ENCODE measurements around the gene SLC24A4. TPM values are rescaled to one million over a fixed set of nuclear protein-coding genes. Genes with fewer than 3 reads are reported as not detected.

Gene SLC24A4
- total and polyA plus RNA-seq, 2 donors (not counting 3 experiments of a cell fraction or from before 2014, with no cell fraction given), result 0.07 to 0.08 TPM

GRCh38 chr14:92280554-92281262 is 42.3 kb upstream of the SLC24A4 start:
- ChIA-PET CTCF (no interaction called here), POLR2A (no interaction called here)
- no peaks in the 10 kb centered on the region for H3K9me1 ChIP-seq (replicated peaks; ENCODE audit: control insufficient read depth, extremely low read depth, insufficient read depth, low read length)
- H3K27me3 ChIP-seq (ENCODE audit: control insufficient read depth in 2 of 2, insufficient read depth in 2 of 2, low read length in 2 of 2), result no peaks in the 10 kb centered on the region
- DNase-seq (ENCODE audit: low read depth, low spot score), result no peak
- no peak overlapping the region for H3K4me3 ChIP-seq (replicated peaks in 1 of 3; ENCODE audit: insufficient read depth in 1 of 3, low read depth in 1 of 3, low read length in 3 of 3)
- no peak overlapping the region for H3K27ac ChIP-seq (ENCODE audit: insufficient read depth, low read depth, low read length)
- H3K4me2 ChIP-seq (ENCODE audit: insufficient read depth, low read length), result no peak overlapping the region
- H3K9ac ChIP-seq (replicated peaks; ENCODE audit: extremely low read depth, insufficient read depth, low read length), result no peak overlapping the region
- H3K9me3 ChIP-seq (replicated peaks; ENCODE audit: control insufficient read depth, insufficient read depth, low read length), result no peaks in the 10 kb centered on the region
- H3K4me1 ChIP-seq (ENCODE audit: control insufficient read depth, extremely low read depth, insufficient read depth, low read length), result no peaks in the 10 kb centered on the region
- no peak overlapping the region for H2AFZ ChIP-seq (ENCODE audit: low read depth, low read length)
- TF ChIP-seq POLR2A (IDR thresholded peaks at IDR 0.05; ENCODE audit: low read depth, low read length) (no peak), MYC (IDR thresholded peaks at IDR 0.05; ENCODE audit: low read depth, low read length) (no peak), FOS (IDR thresholded peaks at IDR 0.05; ENCODE audit: borderline replicate concordance, insufficient read depth, low read length) (no peak), JUN (IDR thresholded peaks at IDR 0.05; ENCODE audit: borderline replicate concordance, insufficient read depth, insufficient read length, low read depth) (no peak), POLR2AphosphoS5 (IDR thresholded peaks at IDR 0.05; ENCODE audit: insufficient read depth, low read depth, low read length) (no peak), CTCF (IDR thresholded peaks at IDR 0.05; ENCODE audit: extremely low read depth in 1 of 2, insufficient read depth in 1 of 2, low read depth in 1 of 2, low read length in 2 of 2) (no peak), GATA2 (IDR thresholded peaks at IDR 0.05; ENCODE audit: insufficient read depth, insufficient read length, low read depth, low read length) (no peak), EZH2 (IDR thresholded peaks at IDR 0.05; ENCODE audit: borderline replicate concordance, low read depth, low read length, severe bottlenecking) (no peak)
- no peaks in the 10 kb centered on the region for H3K36me3 ChIP-seq (ENCODE audit: control insufficient read depth in 2 of 2, extremely low read depth in 1 of 2, insufficient read depth in 2 of 2, low read length in 2 of 2)
- BruUV-seq (replicated peaks), result no TSS peak
- intact Hi-C loops (cut with micrococcal nuclease), result no loop called here
- dilution Hi-C loops (cut with MboI; ENCODE audit: extremely low pct_ligation_motif_present, low sequenced_read_pairs), result no loop called here
- FAIRE-seq, result no peak
- H3K79me2 ChIP-seq (ENCODE audit: control insufficient read depth, insufficient read depth, low read length), result no peaks in the 10 kb centered on the region
- no peaks in the 10 kb centered on the region for H4K20me1 ChIP-seq (replicated peaks; ENCODE audit: control insufficient read depth, extremely low read depth, insufficient read depth, low read length)

Measured in endothelial cell of umbilical vein (primary cell).